Measurements from ENCODE around the gene PEAK3.

The PEAK3 gene

GRCh38 chr19:2326699-2327360 is 44.9 kb upstream of the PEAK3 start:
- no peak overlapping the region for H3K4ac ChIP-seq (ENCODE audit: low read depth in 1 of 2, low read length in 2 of 2)
- H3K4me2 ChIP-seq (ENCODE audit: low read length, poor library complexity, severe bottlenecking) = no peak overlapping the region
- no peak overlapping the region for H3K23ac ChIP-seq (ENCODE audit: low read length in 2 of 2)
- no peak overlapping the region for H3K27ac ChIP-seq (ENCODE audit: low read length, poor library complexity, severe bottlenecking)
- H3K9me3 ChIP-seq (ENCODE audit: control insufficient read depth, low read length) = no peaks in the 10 kb centered on the region
- peaks cover 45% of the 10 kb centered on the region for H3K79me1 ChIP-seq (replicated peaks; ENCODE audit: low read length, poor library complexity, severe bottlenecking)
- peaks cover 26 to 46% of the 10 kb centered on the region in 2 experiments for H3K36me3 ChIP-seq (ENCODE audit: control insufficient read depth in 1 of 2, insufficient read depth in 2 of 2, low read depth in 1 of 2, low read length in 2 of 2)
- H4K8ac ChIP-seq (ENCODE audit: low read length) = no peak overlapping the region
- H2BK120ac ChIP-seq (ENCODE audit: low read depth, low read length) = no peak overlapping the region
- H3K9ac ChIP-seq (ENCODE audit: low read length) = peak overlapping the region; percentile 92
- peak overlapping the region in 1 of 2 experiments; percentile 92 for H3K4me3 ChIP-seq (ENCODE audit: insufficient read depth in 1 of 2, low read depth in 1 of 2, low read length in 2 of 2)
- H2BK5ac ChIP-seq (ENCODE audit: low read depth, low read length, poor library complexity, severe bottlenecking) = no peak overlapping the region
- H4K91ac ChIP-seq (ENCODE audit: low read length) = no peak overlapping the region
- no peak overlapping the region for H2BK15ac ChIP-seq (ENCODE audit: low read depth, poor library complexity, severe bottlenecking)
- H2BK12ac ChIP-seq (ENCODE audit: low read length in 2 of 2) = no peak overlapping the region
- no peak for DNase-seq
- H3K4me1 ChIP-seq (ENCODE audit: control insufficient read depth, insufficient read depth, low read depth, low read length) = peaks cover 48% of the 10 kb centered on the region
- no peak overlapping the region for H3K14ac ChIP-seq (ENCODE audit: low read length in 2 of 2)
- no peak overlapping the region for H2AFZ ChIP-seq (ENCODE audit: low read depth, low read length)
- no peaks in the 10 kb centered on the region for H3K27me3 ChIP-seq (ENCODE audit: control insufficient read depth in 1 of 2, insufficient read depth in 1 of 2, low read length in 2 of 2)
- 92% methylated on average over 16 of the region's 16 CpGs for WGBS
- H3K18ac ChIP-seq (ENCODE audit: low read depth in 1 of 2, low read length in 2 of 2) = no peak overlapping the region
- H2AK5ac ChIP-seq (ENCODE audit: low read length, severe bottlenecking) = no peak overlapping the region

DNA sequence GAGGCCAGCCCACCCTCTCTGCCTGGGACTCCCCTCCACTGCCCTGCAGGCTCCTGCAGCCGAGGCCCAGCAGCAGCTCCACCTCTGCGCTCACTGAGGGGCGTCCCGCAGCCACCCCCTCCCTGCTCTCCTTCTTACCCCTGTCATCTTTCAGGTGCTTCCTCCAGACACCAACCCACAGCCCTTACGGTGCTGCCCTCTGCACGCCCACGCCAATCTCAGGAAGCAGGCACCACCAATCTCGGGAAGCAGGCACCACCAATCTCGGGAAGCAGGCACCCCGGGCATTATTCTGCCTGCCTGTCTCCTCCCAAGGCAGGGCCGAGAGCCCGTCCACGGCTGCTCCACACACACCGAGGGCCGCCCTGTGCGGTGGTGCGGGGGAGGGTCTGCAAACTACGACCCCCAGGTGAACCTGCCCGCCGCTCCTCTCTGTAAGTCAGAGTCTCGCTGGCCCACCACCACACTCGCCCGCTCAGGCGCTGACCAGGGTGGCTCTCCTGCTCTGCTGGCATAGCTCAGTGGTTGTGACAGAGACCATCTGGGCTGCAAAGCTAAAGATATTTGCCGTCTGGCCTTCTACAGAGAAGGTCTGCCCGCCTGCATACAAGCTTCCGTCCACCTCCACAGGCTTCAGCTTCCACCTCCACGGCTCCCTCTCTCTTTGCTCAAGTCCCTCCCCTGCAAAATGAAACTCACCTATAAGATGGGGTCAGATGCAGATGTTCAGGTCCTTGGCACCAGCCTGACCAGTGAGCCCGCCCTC is 43.5 kb upstream of the PEAK3 start:
- no peak overlapping the region for H3K27ac ChIP-seq (ENCODE audit: low read length, poor library complexity, severe bottlenecking)
- no peaks in the 10 kb centered on the region for H3K9me3 ChIP-seq (ENCODE audit: control insufficient read depth, low read length)
- H3K4me1 ChIP-seq (ENCODE audit: control insufficient read depth, insufficient read depth, low read depth, low read length) = peaks cover 42% of the 10 kb centered on the region
- H2BK5ac ChIP-seq (ENCODE audit: low read depth, low read length, poor library complexity, severe bottlenecking) = peak overlapping the region; percentile 14
- no peak overlapping the region for H2AFZ ChIP-seq (ENCODE audit: low read depth, low read length)
- no peak overlapping the region for H2BK15ac ChIP-seq (ENCODE audit: low read depth, poor library complexity, severe bottlenecking)
- no peak overlapping the region for H3K23ac ChIP-seq (ENCODE audit: low read length in 2 of 2)
- H3K4me2 ChIP-seq (ENCODE audit: low read length, poor library complexity, severe bottlenecking) = no peak overlapping the region
- no peak overlapping the region for H3K9ac ChIP-seq (ENCODE audit: low read length)
- no peak for DNase-seq
- no peak overlapping the region for H2AK5ac ChIP-seq (ENCODE audit: low read length, severe bottlenecking)
- peaks cover 34 to 58% of the 10 kb centered on the region in 2 experiments for H3K36me3 ChIP-seq (ENCODE audit: control insufficient read depth in 1 of 2, insufficient read depth in 2 of 2, low read depth in 1 of 2, low read length in 2 of 2)
- peak overlapping the region in 1 of 2 experiments; percentile 11 for H3K4me3 ChIP-seq (ENCODE audit: insufficient read depth in 1 of 2, low read depth in 1 of 2, low read length in 2 of 2)
- H2BK12ac ChIP-seq (ENCODE audit: low read length in 2 of 2) = no peak overlapping the region
- H3K14ac ChIP-seq (ENCODE audit: low read length in 2 of 2) = no peak overlapping the region
- H3K18ac ChIP-seq (ENCODE audit: low read depth in 1 of 2, low read length in 2 of 2) = no peak overlapping the region
- H2BK120ac ChIP-seq (ENCODE audit: low read depth, low read length) = no peak overlapping the region
- no peak overlapping the region for H3K4ac ChIP-seq (ENCODE audit: low read depth in 1 of 2, low read length in 2 of 2)
- no peaks in the 10 kb centered on the region for H3K27me3 ChIP-seq (ENCODE audit: control insufficient read depth in 1 of 2, insufficient read depth in 1 of 2, low read length in 2 of 2)
- H3K79me1 ChIP-seq (replicated peaks; ENCODE audit: low read length, poor library complexity, severe bottlenecking) = peaks cover 38% of the 10 kb centered on the region
- 90% methylated on average over 29 of the region's 29 CpGs for WGBS
- peak overlapping the region; percentile 51 for H4K8ac ChIP-seq (ENCODE audit: low read length)
- peak overlapping the region; percentile 32 for H4K91ac ChIP-seq (ENCODE audit: low read length)

DNA sequence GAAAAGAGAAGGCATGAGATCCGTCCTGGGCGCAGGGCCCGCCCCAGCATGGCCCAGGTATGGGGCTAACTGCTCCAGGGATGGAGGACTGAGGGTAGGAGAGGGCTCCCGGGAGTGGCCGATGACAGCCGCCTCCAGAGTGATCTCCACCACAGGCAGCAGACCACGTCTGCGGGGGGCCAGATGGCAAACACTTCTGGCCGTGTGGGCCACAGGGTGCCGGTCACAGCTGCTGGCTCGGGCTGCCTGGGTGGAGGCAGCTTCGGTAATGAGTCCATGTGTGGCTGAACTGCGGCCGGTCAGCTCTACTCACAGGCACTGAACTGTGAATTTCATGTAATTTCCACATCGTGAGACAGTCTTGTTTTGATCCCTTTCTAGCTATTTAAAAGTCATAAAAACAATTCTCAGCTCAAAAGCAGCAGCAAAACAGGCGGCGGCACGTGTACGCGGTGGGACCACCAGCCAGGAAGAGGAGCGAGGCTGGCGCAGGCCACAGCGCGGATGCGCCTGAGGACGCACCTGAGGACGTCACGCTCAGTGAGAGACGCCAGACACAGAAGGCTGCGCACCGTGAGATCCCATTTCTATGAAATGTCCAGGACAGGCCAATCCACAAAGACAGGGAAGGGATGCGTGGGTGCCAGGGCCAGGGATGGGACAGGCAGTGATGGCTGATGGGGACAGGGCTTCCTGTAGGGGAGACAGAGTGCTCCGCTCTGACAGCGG is 42.4 kb upstream of the PEAK3 start:
- H3K4ac ChIP-seq (ENCODE audit: low read depth in 1 of 2, low read length in 2 of 2) = no peak overlapping the region
- peak overlapping the region; percentile 4 for H4K91ac ChIP-seq (ENCODE audit: low read length)
- no peak overlapping the region for H2BK12ac ChIP-seq (ENCODE audit: low read length in 2 of 2)
- peaks cover 30% of the 10 kb centered on the region for H3K79me1 ChIP-seq (replicated peaks; ENCODE audit: low read length, poor library complexity, severe bottlenecking)
- no peak overlapping the region for H2AK5ac ChIP-seq (ENCODE audit: low read length, severe bottlenecking)
- H4K8ac ChIP-seq (ENCODE audit: low read length) = no peak overlapping the region
- no peak overlapping the region for H3K4me3 ChIP-seq (ENCODE audit: insufficient read depth in 1 of 2, low read depth in 1 of 2, low read length in 2 of 2)
- peaks cover 33% of the 10 kb centered on the region for H3K4me1 ChIP-seq (ENCODE audit: control insufficient read depth, insufficient read depth, low read depth, low read length)
- no peak overlapping the region for H3K14ac ChIP-seq (ENCODE audit: low read length in 2 of 2)
- DNase-seq = no peak
- H3K23ac ChIP-seq (ENCODE audit: low read length in 2 of 2) = no peak overlapping the region
- no peak overlapping the region for H2BK15ac ChIP-seq (ENCODE audit: low read depth, poor library complexity, severe bottlenecking)
- no peaks in the 10 kb centered on the region for H3K9me3 ChIP-seq (ENCODE audit: control insufficient read depth, low read length)
- no peak overlapping the region for H2AFZ ChIP-seq (ENCODE audit: low read depth, low read length)
- peak overlapping the region; percentile 0 for H3K27ac ChIP-seq (ENCODE audit: low read length, poor library complexity, severe bottlenecking)
- no peak overlapping the region for H3K4me2 ChIP-seq (ENCODE audit: low read length, poor library complexity, severe bottlenecking)
- H3K36me3 ChIP-seq (ENCODE audit: control insufficient read depth in 1 of 2, insufficient read depth in 2 of 2, low read depth in 1 of 2, low read length in 2 of 2) = peaks cover 34 to 58% of the 10 kb centered on the region in 2 experiments
- H2BK5ac ChIP-seq (ENCODE audit: low read depth, low read length, poor library complexity, severe bottlenecking) = no peak overlapping the region
- H3K9ac ChIP-seq (ENCODE audit: low read length) = no peak overlapping the region
- H3K18ac ChIP-seq (ENCODE audit: low read depth in 1 of 2, low read length in 2 of 2) = no peak overlapping the region
- H2BK120ac ChIP-seq (ENCODE audit: low read depth, low read length) = no peak overlapping the region
- WGBS = 96% methylated on average over 34 of the region's 34 CpGs
- no peaks in the 10 kb centered on the region for H3K27me3 ChIP-seq (ENCODE audit: control insufficient read depth in 1 of 2, insufficient read depth in 1 of 2, low read length in 2 of 2)

DNA sequence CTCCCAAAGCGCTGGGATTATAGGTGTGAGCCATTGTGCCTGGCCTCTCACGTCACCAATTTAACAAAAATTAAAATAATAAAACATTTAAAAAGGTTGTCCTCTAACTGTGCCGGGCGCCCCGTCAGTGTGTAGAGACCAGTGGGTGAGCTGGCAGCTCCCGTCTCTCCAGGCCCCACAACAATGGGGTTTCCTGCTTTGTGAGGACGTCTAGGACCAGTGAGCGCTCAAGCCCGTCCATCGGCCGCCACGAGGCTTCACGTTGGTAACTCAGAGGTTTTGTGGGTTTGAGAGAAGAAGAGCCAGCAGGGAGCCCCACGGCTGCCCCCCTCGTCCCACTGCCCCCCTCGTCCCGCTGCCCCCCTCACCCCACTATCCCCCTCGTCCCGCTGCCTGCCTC is 41.7 kb upstream of the PEAK3 start:
- Histone ChIP-seq H3K4me1 (ENCODE audit: control insufficient read depth, insufficient read depth, low read depth, low read length) (peaks cover 28% of the 10 kb centered on the region), H3K14ac (ENCODE audit: low read length in 2 of 2) (no peak overlapping the region), H3K9me3 (ENCODE audit: control insufficient read depth, low read length) (no peaks in the 10 kb centered on the region), H3K4me3 (ENCODE audit: insufficient read depth in 1 of 2, low read depth in 1 of 2, low read length in 2 of 2) (no peak overlapping the region), H2BK120ac (ENCODE audit: low read depth, low read length) (no peak overlapping the region), H2BK5ac (ENCODE audit: low read depth, low read length, poor library complexity, severe bottlenecking) (no peak overlapping the region), H3K27me3 (ENCODE audit: control insufficient read depth in 1 of 2, insufficient read depth in 1 of 2, low read length in 2 of 2) (no peaks in the 10 kb centered on the region), H2BK15ac (ENCODE audit: low read depth, poor library complexity, severe bottlenecking) (no peak overlapping the region), H3K18ac (ENCODE audit: low read depth in 1 of 2, low read length in 2 of 2) (no peak overlapping the region), H3K4me2 (ENCODE audit: low read length, poor library complexity, severe bottlenecking) (no peak overlapping the region), H3K36me3 (ENCODE audit: control insufficient read depth in 1 of 2, insufficient read depth in 2 of 2, low read depth in 1 of 2, low read length in 2 of 2) (peaks cover 34 to 58% of the 10 kb centered on the region in 2 experiments), H3K4ac (ENCODE audit: low read depth in 1 of 2, low read length in 2 of 2) (no peak overlapping the region), H2AK5ac (ENCODE audit: low read length, severe bottlenecking) (no peak overlapping the region), H3K23ac (ENCODE audit: low read length in 2 of 2) (no peak overlapping the region), H3K27ac (ENCODE audit: low read length, poor library complexity, severe bottlenecking) (no peak overlapping the region), H3K79me1 (replicated peaks; ENCODE audit: low read length, poor library complexity, severe bottlenecking) (peaks cover 23% of the 10 kb centered on the region), H2AFZ (ENCODE audit: low read depth, low read length) (no peak overlapping the region), H4K91ac (ENCODE audit: low read length) (no peak overlapping the region), H2BK12ac (ENCODE audit: low read length in 2 of 2) (no peak overlapping the region), H3K9ac (ENCODE audit: low read length) (no peak overlapping the region), H4K8ac (ENCODE audit: low read length) (no peak overlapping the region)
- WGBS = 96% methylated on average over 13 of the region's 19 CpGs
- no peak for DNase-seq

All from mesenchymal stem cell (in vitro differentiated cells and primary cell).